Measurements from ENCODE around the gene CCNH.

CCNH gene

DNA sequence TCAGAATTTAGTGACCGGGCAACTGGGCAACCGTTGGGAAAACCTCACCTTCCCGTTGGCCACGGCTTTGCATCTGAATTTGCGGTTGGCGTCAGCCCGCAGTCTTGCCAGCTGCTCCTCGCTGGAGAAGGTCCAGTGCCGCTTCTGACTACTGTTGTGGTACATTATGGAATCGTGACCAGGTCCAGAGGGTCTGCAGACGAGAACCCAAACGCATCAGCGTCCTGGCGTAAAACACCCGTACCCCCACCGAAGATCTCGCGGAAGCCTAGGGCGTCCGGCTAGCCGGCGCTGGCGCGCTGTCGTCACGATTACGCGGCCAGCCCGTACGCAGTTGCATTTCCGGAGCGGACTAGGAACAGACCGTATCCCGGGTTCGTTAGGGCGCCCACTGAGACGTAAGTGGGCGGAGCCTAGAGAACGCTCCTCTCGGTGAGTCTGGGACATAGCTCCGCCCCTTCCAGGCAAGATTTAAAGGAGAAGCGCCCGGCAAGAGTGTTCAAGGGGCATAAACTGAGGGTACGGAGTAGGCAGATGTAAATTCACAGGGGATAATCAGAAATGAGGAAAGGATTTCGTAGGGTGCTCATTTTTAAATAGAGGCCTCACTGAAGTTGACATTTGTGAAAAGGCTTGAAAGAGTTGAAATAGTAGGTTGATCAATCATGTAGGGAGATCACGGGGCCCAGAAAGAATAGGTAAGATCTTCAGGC, at the start of gene CCNH:
Gene CCNH (minus strand): TSS at position 301 of the 713 bp plus-strand sequence. CDS start 136 bp downstream, at position 165.
- TF ChIP-seq CTCF (IDR thresholded peaks at IDR 0.05; ENCODE audit: borderline replicate concordance, insufficient read depth, low read depth, low read length) = no peak

GRCh38 chr5:87457706-87458105, 45.0 kb upstream of the CCNH start:
- no peak overlapping the region for H3K4me3 ChIP-seq (ENCODE audit: low read depth, low read length)
- TF ChIP-seq CTCF (IDR thresholded peaks at IDR 0.05; ENCODE audit: borderline replicate concordance, insufficient read depth, low read depth, low read length) = no peak

More for the DNA sequence above, at the start of gene CCNH:
- H3K4me3 ChIP-seq (ENCODE audit: low read depth, low read length) = peak within 1 kb of the TSS; percentile 99

- H3K4me3 ChIP-seq (ENCODE audit: low read depth, low read length) = no peak overlapping the region
- TF ChIP-seq CTCF (IDR thresholded peaks at IDR 0.05; ENCODE audit: borderline replicate concordance, insufficient read depth, low read depth, low read length) = no peak
These were observed 41.1 kb upstream of the CCNH start for GRCh38 chr5:87453801-87454200.

GRCh38 chr5:87452837-87453236, 40.1 kb upstream of the CCNH start:
- TF ChIP-seq CTCF (IDR thresholded peaks at IDR 0.05; ENCODE audit: borderline replicate concordance, insufficient read depth, low read depth, low read length) = no peak
- no peak overlapping the region for H3K4me3 ChIP-seq (ENCODE audit: low read depth, low read length)

DNA sequence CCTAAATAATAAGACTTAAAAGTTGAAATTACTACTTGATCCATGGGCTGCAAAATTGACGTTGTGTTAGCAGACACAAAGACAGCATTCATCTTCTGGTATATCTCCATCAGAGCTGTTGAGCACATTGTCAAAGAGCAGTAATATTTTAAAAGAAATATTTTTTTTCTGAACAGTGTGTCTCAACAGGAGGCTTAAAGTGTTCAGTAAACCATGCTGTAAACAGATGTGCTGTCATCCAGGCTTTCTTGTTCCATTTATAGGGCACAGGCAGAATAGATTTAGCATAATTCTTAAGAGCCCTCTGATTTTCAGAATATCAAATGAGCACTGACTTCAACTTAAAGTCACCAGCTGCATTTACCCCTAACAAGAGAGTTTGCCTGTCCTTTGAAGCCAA, 29.7 kb upstream of the CCNH start:
- no peak for TF ChIP-seq CTCF (IDR thresholded peaks at IDR 0.05; ENCODE audit: borderline replicate concordance, insufficient read depth, low read depth, low read length)
- H3K4me3 ChIP-seq (ENCODE audit: low read depth, low read length) = no peak overlapping the region

- no peak overlapping the region for H3K4me3 ChIP-seq (ENCODE audit: low read depth, low read length)
- no peak for TF ChIP-seq CTCF (IDR thresholded peaks at IDR 0.05; ENCODE audit: borderline replicate concordance, insufficient read depth, low read depth, low read length)
These were observed 25.5 kb upstream of the CCNH start for GRCh38 chr5:87438231-87438630.

- no peak overlapping the region for H3K4me3 ChIP-seq (ENCODE audit: low read depth, low read length)
- TF ChIP-seq CTCF (IDR thresholded peaks at IDR 0.05; ENCODE audit: borderline replicate concordance, insufficient read depth, low read depth, low read length) = no peak
These were observed 25.0 kb upstream of the CCNH start for GRCh38 chr5:87437724-87438123.

Measured in GM12875 (cell line).